IMR-90 (cell line): ENCODE measurements around the gene ZNF77. TPM values are rescaled to one million over a fixed set of nuclear protein-coding genes. Genes with fewer than 3 reads are reported as not detected.

Experiments used
- ATAC-seq: fragments of 200-7000 bp; cut with Tn5 transposase; 2 replicates; pipeline ENCODE4 v1.9.1; 2020; ENCODE audit warnings: low read depth, mild to moderate bottlenecking, moderate library complexity
- BruUV-seq: library from RNA; stranded (reverse); fragments of 400-500 nt; replicated peaks from 2 replicates; lab custom pipeline; 2021; lab: Mats Ljungman, UMichigan
- CTCF ChIA-PET: fragments of 300-600 bp; formaldehyde crosslinking; extraction: SDS; loops from one replicate; lab custom pipeline; 2021; ENCODE audit warnings: antibody characterized with exemption; lab: Yijun Ruan, JAX
- POLR2A ChIA-PET: fragments of 300-600 bp; sonication (Branson Sonifier 250); formaldehyde crosslinking; loops from one replicate; lab custom pipeline; 2022; ENCODE audit warnings: antibody characterized with exemption; ENCODE audit not compliant: unreplicated experiment; lab: Charles Lee
- DNase-seq: peaks from one replicate; pipeline ENCODE4 v3.0.0; 2013
- H2AFZ ChIP-seq: replicated peaks from 2 replicates; pipeline ENCODE3; 2013; ENCODE audit warnings: low read length, mild to moderate bottlenecking; ENCODE audit not compliant: poor library complexity
- H2AK5ac ChIP-seq: 2 replicates; pipeline ENCODE4 v1.6.1; 2013; ENCODE audit warnings: low read depth, low read length, inconsistent platforms
- H2AK9ac ChIP-seq: replicated peaks from 2 replicates; pipeline ENCODE3; 2013; ENCODE audit warnings: mild to moderate bottlenecking, low read depth, low read length, moderate library complexity; ENCODE audit not compliant: poor library complexity
- H2BK120ac ChIP-seq: 2 replicates; pipeline ENCODE4 v1.6.1; 2013; ENCODE audit warnings: low read depth, low read length, inconsistent platforms
- H2BK15ac ChIP-seq: 3 replicates; pipeline ENCODE4 v1.6.1; 2013; ENCODE audit warnings: low read depth, low read length, inconsistent platforms
- H2BK20ac ChIP-seq: 2 replicates; pipeline ENCODE4 v1.6.1; 2013; ENCODE audit warnings: low read depth, mild to moderate bottlenecking, inconsistent platforms, low read length, moderate library complexity
- H2BK5ac ChIP-seq: 2 replicates; pipeline ENCODE4 v1.6.1; 2013; ENCODE audit warnings: mild to moderate bottlenecking, low read depth, low read length, inconsistent platforms; ENCODE audit not compliant: poor library complexity, severe bottlenecking
- H3K14ac ChIP-seq: replicated peaks from 2 replicates; pipeline ENCODE4 v1.6.1; 2013; ENCODE audit warnings: low read depth, low read length, inconsistent platforms
- H3K18ac ChIP-seq: 2 replicates; pipeline ENCODE4 v1.6.1; 2013; ENCODE audit warnings: low read depth, low read length, control low read depth
- H3K23ac ChIP-seq: 2 replicates; pipeline ENCODE4 v1.6.1; 2013; ENCODE audit warnings: low read depth, low read length, inconsistent platforms
- H3K27ac ChIP-seq: 2 replicates; pipeline ENCODE4 v1.5.1; 2013; ENCODE audit warnings: mild to moderate bottlenecking, control low read depth, low read length; ENCODE audit not compliant: insufficient read depth
- H3K27me3 ChIP-seq: 2 replicates; pipeline ENCODE4 v1.6.1; 2013; ENCODE audit warnings: low read length; ENCODE audit not compliant: control insufficient read depth, insufficient read depth
- H3K36me3 ChIP-seq: 2 replicates; pipeline ENCODE4 v1.6.1; 2013; ENCODE audit warnings: low read length, mixed read lengths; ENCODE audit not compliant: control insufficient read depth, insufficient read depth
- H3K4ac ChIP-seq: 2 replicates; pipeline ENCODE4 v1.6.1; 2013; ENCODE audit warnings: low read depth, low read length, inconsistent platforms
- H3K4me1 ChIP-seq: 2 replicates; pipeline ENCODE4 v1.6.1; 2013; ENCODE audit warnings: low read length, mixed read lengths; ENCODE audit not compliant: control insufficient read depth, insufficient read depth
- H3K4me2 ChIP-seq: 2 replicates; pipeline ENCODE4 v1.6.1; 2013; ENCODE audit warnings: low read depth, mild to moderate bottlenecking, control low read depth, low read length, moderate library complexity
- H3K4me3 ChIP-seq: 2 replicates; pipeline ENCODE4 v1.5.1; 2013; ENCODE audit warnings: low read depth, mild to moderate bottlenecking, control low read depth, low read length, moderate library complexity; ENCODE audit not compliant: insufficient read depth
- H3K56ac ChIP-seq: 2 replicates; pipeline ENCODE4 v1.6.1; 2013; ENCODE audit warnings: low read length, inconsistent platforms; ENCODE audit not compliant: insufficient read depth; ENCODE audit errors: extremely low read depth
- H3K79me1 ChIP-seq, 2 experiments: 2 replicates each; pipeline ENCODE4 v1.6.1; 2013; ENCODE audit warnings: low read length in 2 of 2, inconsistent platforms in 1 of 2, low read depth in 1 of 2
- H3K9ac ChIP-seq: 2 replicates; pipeline ENCODE4 v1.6.1; 2013; ENCODE audit warnings: low read depth, low read length, control low read depth
- H3K9me1 ChIP-seq: 2 replicates; pipeline ENCODE4 v1.6.1; 2013; ENCODE audit warnings: low read length, inconsistent platforms; ENCODE audit not compliant: insufficient read depth
- H3K9me3 ChIP-seq: 2 replicates; pipeline ENCODE4 v1.6.1; 2013; ENCODE audit warnings: low read length; ENCODE audit not compliant: control insufficient read depth, insufficient read depth
- H4K20me1 ChIP-seq: 2 replicates; pipeline ENCODE4 v1.6.1; 2013; ENCODE audit warnings: low read length, inconsistent platforms; ENCODE audit not compliant: insufficient read depth
- H4K5ac ChIP-seq: 2 replicates; pipeline ENCODE4 v1.6.1; 2013; ENCODE audit warnings: mild to moderate bottlenecking, low read depth, low read length, control low read depth
- H4K8ac ChIP-seq, 2 experiments: 2 replicates each; pipeline ENCODE4 v1.6.1; 2013; ENCODE audit warnings: low read depth in 2 of 2, low read length in 2 of 2, control low read depth in 1 of 2, inconsistent platforms in 1 of 2
- H4K91ac ChIP-seq: 2 replicates; pipeline ENCODE4 v1.6.1; 2013; ENCODE audit warnings: low read depth, low read length, inconsistent platforms; ENCODE audit not compliant: insufficient read depth
- BHLHE40 ChIP-seq: fragments of 150-350 bp; IDR thresholded peaks from 2 replicates; pipeline ENCODE4 v1.6.1; 2016; ENCODE audit warnings: mild to moderate bottlenecking, low read depth, low read length
- CEBPB ChIP-seq: IDR thresholded peaks from 2 replicates; pipeline ENCODE4 v1.6.1; 2012; ENCODE audit warnings: low read depth, low read length, improper control_type of control experiment
- CHD1 ChIP-seq: IDR thresholded peaks from 2 replicates; pipeline ENCODE4 v1.6.1; 2012; ENCODE audit warnings: low read depth, low read length, improper control_type of control experiment
- CTCF ChIP-seq: conservative IDR thresholded peaks from 2 replicates; pipeline ENCODE4 v1.5.1; 2012; ENCODE audit warnings: mild to moderate bottlenecking, low read depth, low read length, improper control_type of control experiment
- ELK1 ChIP-seq: fragments of 150-350 bp; IDR thresholded peaks from 2 replicates; pipeline ENCODE4 v1.6.1; 2016; ENCODE audit warnings: low read depth, mild to moderate bottlenecking, low read length, moderate library complexity, borderline replicate concordance
- FOS ChIP-seq: fragments of 150-350 bp; IDR thresholded peaks from 2 replicates; pipeline ENCODE4 v1.6.1; 2016; ENCODE audit warnings: low read depth, low read length
- MAFK ChIP-seq: IDR thresholded peaks from 2 replicates; pipeline ENCODE4 v1.6.1; 2012; ENCODE audit warnings: low read depth, low read length, improper control_type of control experiment
- MAZ ChIP-seq: IDR thresholded peaks from 2 replicates; pipeline ENCODE4 v1.6.1; 2012; ENCODE audit warnings: low read depth, mild to moderate bottlenecking, low read length, improper control_type of control experiment, moderate library complexity, borderline replicate concordance
- MXI1 ChIP-seq: IDR thresholded peaks from 2 replicates; pipeline ENCODE4 v1.6.1; 2012; ENCODE audit warnings: low read depth, mild to moderate bottlenecking, low read length, moderate library complexity, borderline replicate concordance
- NFE2L2 ChIP-seq: fragments of 150-350 bp; IDR thresholded peaks from 2 replicates; pipeline ENCODE4 v1.6.1; 2016; ENCODE audit warnings: low read depth, mild to moderate bottlenecking, low read length
- POLR2A ChIP-seq: IDR thresholded peaks from 2 replicates; pipeline ENCODE4 v1.6.1; 2012; ENCODE audit warnings: mild to moderate bottlenecking, low read depth, low read length
- RAD21 ChIP-seq: IDR thresholded peaks from 2 replicates; pipeline ENCODE4 v1.6.1; 2012; ENCODE audit warnings: low read length, improper control_type of control experiment
- RCOR1 ChIP-seq: IDR thresholded peaks from 2 replicates; pipeline ENCODE4 v1.6.1; 2012; ENCODE audit warnings: mild to moderate bottlenecking, low read length, improper control_type of control experiment; ENCODE audit not compliant: insufficient replicate concordance
- RFX5 ChIP-seq: IDR thresholded peaks from 2 replicates; pipeline ENCODE4 v1.8.0; 2012; ENCODE audit warnings: low read depth, mild to moderate bottlenecking, low read length, moderate library complexity
- SMC3 ChIP-seq: fragments of 150-350 bp; IDR thresholded peaks from 2 replicates; pipeline ENCODE4 v1.6.1; 2016; ENCODE audit warnings: low read depth, mild to moderate bottlenecking, antibody characterized with exemption, low read length, moderate library complexity
- WGBS, 2 experiments: methylation state at CpG; one replicate each; pipeline versions ENCODE4 v1.1.5 to v1.1.7; 2013; ENCODE audit warnings: missing lambda C conversion rate in 2 of 2; ENCODE audit not compliant: insufficient read length in 1 of 2; ENCODE audit errors: extremely low coverage in 2 of 2; 5-methylcytosine and 5-hydroxymethylcytosine counted together
- dilution Hi-C: fragments of 300-500 bp; cut with HindIII; formaldehyde crosslinking; loops from one replicate; pipeline ENCODE4 v1.14.3; 2018; ENCODE audit warnings: low sequenced_read_pairs; ENCODE audit not compliant: unreplicated experiment
- in situ Hi-C: fragments of 300-500 bp; cut with MboI; formaldehyde crosslinking; loops from 3 replicates; pipeline ENCODE4 v1.14.3; 2019; ENCODE audit warnings: low sequenced_read_pairs, inconsistent platforms, mixed read lengths
- intact Hi-C: fragments of 100-400 bp; cut with micrococcal nuclease; formaldehyde crosslinking; loops from 2 replicates; pipeline ENCODE4 v1.10.0; 2022
- polyA plus RNA-seq, 3 experiments: library from polyadenylated mRNA; depleted of rRNA; stranded (reverse); fragments of >200 nt; gene quantifications; 2 replicates each; pipeline ENCODE4 v1.2.3, GENCODE V29; 2012; ENCODE audit warnings: low replicate concordance in 1 of 3
- total RNA-seq: library from RNA; depleted of rRNA; stranded (reverse); fragments of >200 nt; gene quantifications from 2 replicates; pipeline ENCODE4 v1.2.3, GENCODE V29; 2012
- TF ChIP-seq, protein P1 (sequence below): fragments of 150-350 bp; IDR thresholded peaks from 2 replicates; pipeline ENCODE4 v1.6.1; 2017; ENCODE audit warnings: mild to moderate bottlenecking, antibody characterized with exemption, low read length, low read depth

ZNF77 gene
- total and polyA plus RNA-seq, 2 of the 4 experiments (the other 2 are of a cell fraction) = 3.6 to 6.5 TPM

- no peak overlapping the region for H3K56ac ChIP-seq
- ATAC-seq (no peak), DNase-seq (no peak)
- H3K9ac ChIP-seq = peak overlapping the region; percentile 11; the same call in 1 of the 2 replicates
- in situ Hi-C loops (loop anchor here (5.0 to 25.0 kb wide), 2 partner anchors 149 to 534 kb away; partner anchors contain the start of genes SMIM24 and SMIM44), dilution Hi-C loops (no loop called here), intact Hi-C loops (no loop called here)
- H4K91ac ChIP-seq = no peak overlapping the region
- H3K23ac ChIP-seq = no peak overlapping the region
- H2BK120ac ChIP-seq = no peak overlapping the region
- no peaks in the 10 kb centered on the region for H3K27me3 ChIP-seq
- H2BK20ac ChIP-seq = no peak overlapping the region
- peak overlapping the region; percentile 14; the same call in 1 of the 2 replicates for H3K4me3 ChIP-seq
- TF ChIP-seq MXI1 = no peak
- TF ChIP-seq, protein P1, sequence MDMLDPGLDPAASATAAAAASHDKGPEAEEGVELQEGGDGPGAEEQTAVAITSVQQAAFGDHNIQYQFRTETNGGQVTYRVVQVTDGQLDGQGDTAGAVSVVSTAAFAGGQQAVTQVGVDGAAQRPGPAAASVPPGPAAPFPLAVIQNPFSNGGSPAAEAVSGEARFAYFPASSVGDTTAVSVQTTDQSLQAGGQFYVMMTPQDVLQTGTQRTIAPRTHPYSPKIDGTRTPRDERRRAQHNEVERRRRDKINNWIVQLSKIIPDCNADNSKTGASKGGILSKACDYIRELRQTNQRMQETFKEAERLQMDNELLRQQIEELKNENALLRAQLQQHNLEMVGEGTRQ = no peak
- TF ChIP-seq CHD1 = no peak
- no peak for TF ChIP-seq MAFK
- TF ChIP-seq CEBPB = no peak
- no peak for TF ChIP-seq CTCF
- TF ChIP-seq POLR2A = no peak
- TF ChIP-seq MAZ = no peak
- no peak for TF ChIP-seq FOS
- TF ChIP-seq SMC3 = no peak
- no peak for TF ChIP-seq RFX5
- TF ChIP-seq NFE2L2 = no peak
- TF ChIP-seq BHLHE40 = no peak
- no peak for TF ChIP-seq ELK1
- TF ChIP-seq RCOR1 = no peak
- no peak for TF ChIP-seq RAD21
- 51% methylated on average over 3 of the region's 9 CpGs; no CpG with 5 or more reads in 1 of the 2 experiments for WGBS, 2 experiments
- no peak overlapping the region for H2BK15ac ChIP-seq
- no peak overlapping the region for H3K14ac ChIP-seq
- H3K9me3 ChIP-seq = no peaks in the 10 kb centered on the region
- peaks cover 7% of the 10 kb centered on the region for H3K9me1 ChIP-seq
- no peak overlapping the region for H2BK5ac ChIP-seq
- H3K36me3 ChIP-seq = no peaks in the 10 kb centered on the region
- no peak overlapping the region for H3K4ac ChIP-seq
- H3K79me1 ChIP-seq = peaks cover 10 to 17% of the 10 kb centered on the region in 2 experiments
- no peak overlapping the region for H4K5ac ChIP-seq
- H3K27ac ChIP-seq = no peak overlapping the region
- H4K8ac ChIP-seq = no peak overlapping the region
- H3K4me1 ChIP-seq = 0 out of 2 replicates have a peak, but pooled peaks cover 2% of the 10 kb centered on the region
- ChIA-PET POLR2A (no interaction called here), CTCF (no interaction called here)
- no peak overlapping the region for H3K18ac ChIP-seq
- H2AK9ac ChIP-seq = no peak overlapping the region
- H2AFZ ChIP-seq = peak overlapping the region; percentile 82
- BruUV-seq = no TSS peak
- no peaks in the 10 kb centered on the region for H4K20me1 ChIP-seq
- H3K4me2 ChIP-seq = peak overlapping the region; percentile 79
- H2AK5ac ChIP-seq = no peak overlapping the region
Measured at GRCh38 chr19:2952953-2953481, 8.2 kb upstream of the ZNF77 start.
